HCT116 (cell line): ENCODE data around the gene TUBA1C. TPM values are rescaled to one million over a fixed set of nuclear protein-coding genes. Genes with fewer than 3 reads are reported as not detected.
"Not testable (repeated sequence)": the region's sequence is repeated elsewhere in the genome, so short reads cannot be mapped to it uniquely, and the experiment has no call there.

Source experiments
- ATAC-seq: fragments of 200-7000 bp; cut with Tn5 transposase; 2 replicates; pipeline ENCODE4 v1.9.1; 2020; ENCODE audit warnings: mild to moderate bottlenecking, moderate library complexity
- BruUV-seq: library from RNA; stranded (reverse); fragments of 400-500 nt; replicated peaks from 2 replicates; lab custom pipeline; 2021; lab: Mats Ljungman, UMichigan
- CTCF ChIA-PET: fragments of 300-600 bp; sonication (Branson Sonifier 250); formaldehyde crosslinking; loops from one replicate; lab custom pipeline; 2021; ENCODE audit warnings: antibody characterized with exemption; lab: Charles Lee
- POLR2A ChIA-PET: fragments of 300-600, 350-600 bp; sonication (Branson Sonifier 250); formaldehyde crosslinking; loops from one replicate; lab custom pipeline; 2021; ENCODE audit warnings: antibody characterized with exemption; lab: Charles Lee
- RAD21 ChIA-PET, 2 experiments: fragments of 300-600 bp; sonication (Branson Sonifier 250); formaldehyde crosslinking; loops; one replicate each; lab custom pipeline; 2023; ENCODE audit warnings: low total read pairs in 2 of 2; ENCODE audit not compliant: uncharacterized antibody in 2 of 2, unreplicated experiment in 2 of 2, low non-redundant PET in 1 of 2; lab: Charles Lee
- DNase-seq: peaks from one replicate; pipeline ENCODE4 v3.0.0-alpha.2; 2010; ENCODE audit warnings: low read depth, low spot score
- H2AFZ ChIP-seq: fragments of 200-600 bp; shearing (Covaris generic), sonication (generic); 2 replicates; pipeline ENCODE4 v1.6.1; 2017; ENCODE audit warnings: low read depth, mixed run types, mixed read lengths, antibody characterized with exemption, low read length; ENCODE audit not compliant: poor library complexity, severe bottlenecking
- H3K27ac ChIP-seq: 2 replicates; pipeline ENCODE4 v1.5.1; 2012; ENCODE audit warnings: low read depth, low read length
- H3K27me3 ChIP-seq: fragments of 200-600 bp; sonication (generic); 2 replicates; pipeline ENCODE4 v1.6.1; 2016; ENCODE audit warnings: mixed run types, low read length, mixed read lengths; ENCODE audit not compliant: insufficient read depth
- H3K36me3 ChIP-seq, 2 experiments: fragments of 200-500 bp in 1 of 2; fragments of 200-600 bp in 1 of 2; sonication (Bioruptor generic) in 1 of 2; sonication (generic) in 1 of 2; 2 replicates each; pipeline versions ENCODE4 v1.5.1 to v1.6.1; 2014 to 2016; ENCODE audit warnings: low read length in 2 of 2, inconsistent platforms in 1 of 2, mixed read lengths in 1 of 2, mixed run types in 1 of 2; ENCODE audit not compliant: insufficient read depth in 2 of 2, control insufficient read depth in 1 of 2
- H3K4me1 ChIP-seq, 2 experiments: fragments of 200-600 bp in 1 of 2; sonication (generic) in 1 of 2; 2 replicates each; pipeline versions ENCODE4 v1.5.1 to v1.6.1; 2012 to 2017; ENCODE audit warnings: low read length in 2 of 2, inconsistent platforms in 1 of 2, mild to moderate bottlenecking in 1 of 2, mixed read lengths in 1 of 2, mixed run types in 1 of 2, moderate library complexity in 1 of 2; ENCODE audit not compliant: insufficient read depth in 2 of 2, control insufficient read depth in 1 of 2
- H3K4me2 ChIP-seq: fragments of 200-600 bp; sonication (generic); 2 replicates; pipeline ENCODE4 v1.6.1; 2017; ENCODE audit warnings: mixed run types, low read length, mixed read lengths
- H3K4me3 ChIP-seq, 2 experiments: fragments of 200-600 bp in 1 of 2; sonication (generic) in 1 of 2; replicated peaks in 1 of 2; 2 replicates each; pipeline ENCODE4 v1.5.1; 2011 to 2016; ENCODE audit warnings: low read length in 2 of 2, control low read depth in 1 of 2, low read depth in 1 of 2, mild to moderate bottlenecking in 1 of 2, mixed read lengths in 1 of 2, mixed run types in 1 of 2
- H3K79me2 ChIP-seq: fragments of 200-600 bp; sonication (generic); 2 replicates; pipeline ENCODE4 v1.6.1; 2017; ENCODE audit warnings: mild to moderate bottlenecking, mixed run types, low read length, moderate library complexity, mixed read lengths; ENCODE audit not compliant: insufficient read depth
- H3K9ac ChIP-seq: fragments of 200-600 bp; sonication (generic); 2 replicates; pipeline ENCODE4 v1.6.1; 2016; ENCODE audit warnings: low read length, mixed read lengths
- H3K9me2 ChIP-seq: fragments of 200-600 bp; sonication (generic), shearing (Covaris generic); 2 replicates; pipeline ENCODE4 v1.6.1; 2017; ENCODE audit warnings: mixed run types, mild to moderate bottlenecking, moderate library complexity; ENCODE audit not compliant: insufficient read depth
- H3K9me3 ChIP-seq, 2 experiments: fragments of 200-500 bp in 1 of 2; fragments of 200-600 bp in 1 of 2; sonication (Bioruptor generic) in 1 of 2; sonication (generic) in 1 of 2; 2 replicates each; pipeline ENCODE4 v1.6.1; 2014 to 2017; ENCODE audit warnings: low read length in 2 of 2, mixed read lengths in 2 of 2, inconsistent platforms in 1 of 2, low read depth in 1 of 2, mild to moderate bottlenecking in 1 of 2, mixed run types in 1 of 2, moderate library complexity in 1 of 2; ENCODE audit not compliant: control insufficient read depth in 1 of 2, insufficient read depth in 1 of 2
- H4K20me1 ChIP-seq: fragments of 200-600 bp; sonication (generic), shearing (Covaris generic); 2 replicates; pipeline ENCODE4 v1.6.1; 2017; ENCODE audit warnings: mixed run types, mild to moderate bottlenecking, moderate library complexity; ENCODE audit not compliant: insufficient read depth
- EZH2 ChIP-seq: fragments of 200-600 bp; sonication (generic); IDR thresholded peaks from 2 replicates; pipeline ENCODE4 v1.6.1; 2017; ENCODE audit warnings: antibody characterized with exemption, mixed run types
- POLR2A ChIP-seq: IDR thresholded peaks from 2 replicates; pipeline ENCODE4 v1.7.0; 2011; ENCODE audit warnings: borderline replicate concordance; ENCODE audit not compliant: insufficient read depth, insufficient read length; ENCODE audit errors: extremely low read depth
- POLR2AphosphoS5 ChIP-seq: IDR thresholded peaks from 2 replicates; pipeline ENCODE4 v1.6.1; 2011; ENCODE audit warnings: mild to moderate bottlenecking, low read depth, low read length, moderate library complexity
- SIN3A ChIP-seq: IDR thresholded peaks from 2 replicates; pipeline ENCODE4 v1.6.1; 2012; ENCODE audit warnings: low read depth
- TCF7L2 ChIP-seq: IDR thresholded peaks from 2 replicates; pipeline ENCODE4 v1.7.0; 2011; ENCODE audit warnings: borderline replicate concordance, inconsistent platforms; ENCODE audit not compliant: insufficient read depth, insufficient read length; ENCODE audit errors: extremely low read depth
- YY1 ChIP-seq: IDR thresholded peaks from 2 replicates; pipeline ENCODE4 v1.6.1; 2011; ENCODE audit warnings: low read length, low read depth, moderate library complexity, mild to moderate bottlenecking; ENCODE audit not compliant: insufficient replicate concordance; ENCODE audit errors: extremely low read depth
- intact Hi-C: fragments of 100-400 bp; cut with micrococcal nuclease; formaldehyde crosslinking; loops from 2 replicates; pipeline ENCODE4 v1.10.0; 2022
- total RNA-seq: library from RNA; stranded (reverse); gene quantifications from one replicate; pipeline ENCODE4 v1.2.1, GENCODE V29; 2021; ENCODE audit not compliant: unreplicated experiment
- TF ChIP-seq, protein P1 (sequence below), 3 experiments: fragments of 200-600 bp in 1 of 3; sonication (generic) in 1 of 3; IDR thresholded peaks in 2 of 3; conservative IDR thresholded peaks in 1 of 3; 2 replicates each; pipeline ENCODE4 v1.5.1; 2012 to 2017; ENCODE audit warnings: low read depth in 2 of 3, low read length in 2 of 3, antibody characterized with exemption in 1 of 3, borderline replicate concordance in 1 of 3, control low read depth in 1 of 3, mild to moderate bottlenecking in 1 of 3, mixed read lengths in 1 of 3, mixed run types in 1 of 3, moderate library complexity in 1 of 3; ENCODE audit not compliant: insufficient read depth in 1 of 3
- TF ChIP-seq, protein P2 (sequence below): IDR thresholded peaks from 2 replicates; pipeline ENCODE4 v1.6.1; 2012
- TF ChIP-seq, protein P3 (sequence below): IDR thresholded peaks from 2 replicates; pipeline ENCODE4 v1.6.1; 2012

Gene TUBA1C
- total RNA-seq, 1 experiment from 2014 or later, result 571 TPM

GRCh38 chr12:49282740-49283375, 18.0 kb downstream of the TUBA1C start:
- H3K27ac ChIP-seq, POLR2A ChIA-PET, H3K9me2 ChIP-seq, H3K4me1 ChIP-seq, H3K4me3 ChIP-seq, H3K27me3 ChIP-seq, H3K9ac ChIP-seq, BruUV-seq, RAD21 ChIA-PET, H4K20me1 ChIP-seq, H2AFZ ChIP-seq, H3K4me2 ChIP-seq, H3K79me2 ChIP-seq, DNase-seq, ATAC-seq, H3K9me3 ChIP-seq, H3K36me3 ChIP-seq, intact Hi-C loops: not testable (repeated sequence)
- CTCF ChIA-PET, result interaction anchor here (1.1 to 1.6 kb wide), 4 partner anchors 10 to 298 kb away, joined by 3 to 5 read pairs (median 3); partner anchors contain the start of gene DNAJC22

DNA sequence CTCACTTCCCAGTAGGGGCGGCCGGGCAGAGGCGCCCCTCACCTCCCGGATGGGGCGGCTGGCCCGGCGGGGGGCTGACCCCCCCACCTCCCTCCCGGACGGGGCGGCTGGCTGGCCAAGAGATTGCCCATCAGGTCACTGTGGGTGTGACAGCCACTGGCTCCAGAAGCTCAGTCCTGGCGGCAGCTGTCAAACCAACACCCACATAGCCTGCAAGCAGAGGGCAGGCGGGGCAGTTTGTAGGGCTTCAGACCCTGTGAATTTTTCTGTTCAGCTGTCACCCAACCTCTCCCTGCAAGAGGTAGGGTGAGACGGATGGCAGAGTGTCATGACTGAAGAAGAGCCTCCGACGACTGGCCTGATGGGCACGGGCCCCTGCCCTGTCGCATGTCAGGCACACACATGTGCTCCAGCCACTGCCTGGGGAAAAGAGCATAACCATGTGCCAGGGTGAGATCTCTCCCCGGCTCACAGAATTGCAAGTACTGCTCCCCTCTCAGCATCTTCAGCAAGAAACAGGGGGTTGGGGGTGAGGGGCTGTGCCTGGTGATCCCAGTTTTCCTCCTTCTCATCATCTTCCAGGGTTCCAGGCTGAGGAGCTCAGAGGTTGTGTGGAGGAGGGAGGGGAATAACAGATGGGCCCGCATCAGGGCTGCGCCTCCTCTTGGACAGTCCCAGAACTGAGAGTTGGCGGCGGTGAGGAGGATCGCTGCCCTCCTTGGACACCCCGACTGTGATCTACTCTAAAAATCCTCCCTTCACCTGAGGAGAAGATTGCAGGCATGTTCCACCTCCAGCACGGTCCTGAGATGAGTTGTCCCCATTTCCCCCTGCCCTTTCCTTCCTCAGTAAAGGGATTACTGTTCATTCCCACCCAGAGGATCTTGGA, 18.9 kb downstream of the TUBA1C start:
- ATAC-seq, result peak; percentile 75
- CTCF ChIA-PET, result interaction anchor here (1.1 to 1.6 kb wide), 3 partner anchors 9 to 297 kb away, joined by 3 to 4 read pairs (median 3); no protein-coding TSS in a partner anchor
- no peak overlapping the region for H3K4me2 ChIP-seq

More for the DNA sequence above, 18.9 kb downstream of the TUBA1C start:
- TF ChIP-seq, protein P1, sequence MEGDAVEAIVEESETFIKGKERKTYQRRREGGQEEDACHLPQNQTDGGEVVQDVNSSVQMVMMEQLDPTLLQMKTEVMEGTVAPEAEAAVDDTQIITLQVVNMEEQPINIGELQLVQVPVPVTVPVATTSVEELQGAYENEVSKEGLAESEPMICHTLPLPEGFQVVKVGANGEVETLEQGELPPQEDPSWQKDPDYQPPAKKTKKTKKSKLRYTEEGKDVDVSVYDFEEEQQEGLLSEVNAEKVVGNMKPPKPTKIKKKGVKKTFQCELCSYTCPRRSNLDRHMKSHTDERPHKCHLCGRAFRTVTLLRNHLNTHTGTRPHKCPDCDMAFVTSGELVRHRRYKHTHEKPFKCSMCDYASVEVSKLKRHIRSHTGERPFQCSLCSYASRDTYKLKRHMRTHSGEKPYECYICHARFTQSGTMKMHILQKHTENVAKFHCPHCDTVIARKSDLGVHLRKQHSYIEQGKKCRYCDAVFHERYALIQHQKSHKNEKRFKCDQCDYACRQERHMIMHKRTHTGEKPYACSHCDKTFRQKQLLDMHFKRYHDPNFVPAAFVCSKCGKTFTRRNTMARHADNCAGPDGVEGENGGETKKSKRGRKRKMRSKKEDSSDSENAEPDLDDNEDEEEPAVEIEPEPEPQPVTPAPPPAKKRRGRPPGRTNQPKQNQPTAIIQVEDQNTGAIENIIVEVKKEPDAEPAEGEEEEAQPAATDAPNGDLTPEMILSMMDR (IDR thresholded peaks at IDR 0.05 in 2 of 3, conservative IDR thresholded peaks at IDR 0.05 in 1 of 3; ENCODE audit: borderline replicate concordance in 1 of 3, insufficient read depth in 1 of 3, low read depth in 2 of 3, low read length in 2 of 3), result peak; percentile 4 to 46 (median 40); a peak in 4 of 6 replicates
- TF ChIP-seq, protein P2, sequence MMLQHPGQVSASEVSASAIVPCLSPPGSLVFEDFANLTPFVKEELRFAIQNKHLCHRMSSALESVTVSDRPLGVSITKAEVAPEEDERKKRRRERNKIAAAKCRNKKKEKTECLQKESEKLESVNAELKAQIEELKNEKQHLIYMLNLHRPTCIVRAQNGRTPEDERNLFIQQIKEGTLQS, result no peak
- TF ChIP-seq, protein P3, sequence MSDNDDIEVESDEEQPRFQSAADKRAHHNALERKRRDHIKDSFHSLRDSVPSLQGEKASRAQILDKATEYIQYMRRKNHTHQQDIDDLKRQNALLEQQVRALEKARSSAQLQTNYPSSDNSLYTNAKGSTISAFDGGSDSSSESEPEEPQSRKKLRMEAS, result no peak
- no peak for TF ChIP-seq SIN3A
- TF ChIP-seq POLR2AphosphoS5, result no peak
- TF ChIP-seq TCF7L2, result no peak
- no peak for TF ChIP-seq EZH2
- no peak for TF ChIP-seq YY1
- TF ChIP-seq POLR2A, result no peak
- no peaks in the 10 kb centered on the region for H3K36me3 ChIP-seq
- no peaks in the 10 kb centered on the region for H3K9me3 ChIP-seq
- H3K4me1 ChIP-seq, result peaks cover 0 to 5% of the 10 kb centered on the region in 2 experiments; a peak in 2 of 4 replicates
- H2AFZ ChIP-seq, result no peak overlapping the region
- intact Hi-C loops, result no loop called here
- RAD21 ChIA-PET, result no interaction called here
- no peaks in the 10 kb centered on the region for H3K27me3 ChIP-seq
- POLR2A ChIA-PET, result interaction anchor here (0.9 kb wide), 1 partner anchor 18 kb away, joined by 3 read pairs; no protein-coding TSS in a partner anchor
- no peak overlapping the region for H3K9ac ChIP-seq
- no peak overlapping the region for H3K27ac ChIP-seq
- H3K79me2 ChIP-seq, result no peaks in the 10 kb centered on the region
- no peak for DNase-seq
- no peaks in the 10 kb centered on the region for H3K9me2 ChIP-seq
- no peak overlapping the region for H3K4me3 ChIP-seq
- BruUV-seq, result no TSS peak
- H4K20me1 ChIP-seq, result no peaks in the 10 kb centered on the region
